NB4 (cell line): ENCODE results near the gene CLDN6.
A peak's percentile ranks its signal among the peaks of the same experiment; 100 is the strongest.

Experiments
- DNase-seq: peaks from one replicate; pipeline ENCODE4 v3.0.0; 2010; ENCODE audit warnings: low read depth
- H3K4me3 ChIP-seq: one replicate; pipeline ENCODE4 v1.5.1; 2011; ENCODE audit warnings: mild to moderate bottlenecking, low read depth, low read length, moderate library complexity
- CTCF ChIP-seq: IDR thresholded peaks from one replicate; pipeline ENCODE4 v1.5.1; 2012; ENCODE audit warnings: low read depth, low read length
- MAX ChIP-seq: IDR thresholded peaks from 2 replicates; pipeline ENCODE4 v1.6.1; 2011; ENCODE audit warnings: low read depth, low read length
- MYC ChIP-seq: IDR thresholded peaks from 2 replicates; pipeline ENCODE4 v1.6.1; 2011; ENCODE audit warnings: low read depth, low read length
- POLR2A ChIP-seq: IDR thresholded peaks from 2 replicates; pipeline ENCODE4 v1.6.1; 2011; ENCODE audit warnings: mild to moderate bottlenecking; ENCODE audit not compliant: insufficient read length; ENCODE audit errors: extremely low read depth

CLDN6 gene

GRCh38 chr16:3022208-3022683 is 4.3 kb upstream of the CLDN6 start:
- TF ChIP-seq MYC = no peak
- no peak for TF ChIP-seq MAX
- TF ChIP-seq POLR2A = no peak
- no peak for TF ChIP-seq CTCF
- DNase-seq = peak; percentile 86
- H3K4me3 ChIP-seq = peak overlapping the region; percentile 73

- DNase-seq = peak; percentile 86
- H3K4me3 ChIP-seq = peak overlapping the region; percentile 73
- peak; percentile 23 for TF ChIP-seq CTCF
- TF ChIP-seq MYC = no peak
These were observed 3.6 kb upstream of the CLDN6 start for GRCh38 chr16:3021449-3022207.

- H3K4me3 ChIP-seq = peak overlapping the region; percentile 73
- peak; percentile 69 for DNase-seq
- 0 out of 2 replicates have a peak, but pooled peaks have one; percentile 43 for TF ChIP-seq MAX
- no peak for TF ChIP-seq MYC
- TF ChIP-seq POLR2A = no peak
These were observed 2.8 kb upstream of the CLDN6 start for GRCh38 chr16:3020604-3021448.

- peak; percentile 85 for DNase-seq
- no peak for TF ChIP-seq MYC
- TF ChIP-seq CTCF = no peak
- peak; percentile 53 for TF ChIP-seq MAX
- TF ChIP-seq POLR2A = peak; percentile 87
- peak within 1 kb of the TSS; percentile 73 for H3K4me3 ChIP-seq
These were observed 2.2 kb upstream of the CLDN6 start, which contains the start of gene TNFRSF12A for GRCh38 chr16:3020247-3020603. TNFRSF12A (plus strand) TSS chr16:3020368; CDS start chr16:3020398, 30 bp downstream.

GRCh38 chr16:3019594-3020246 is 1.7 kb upstream of the CLDN6 start:
- DNase-seq = no peak
- TF ChIP-seq MYC (no peak), MAX (no peak), CTCF (no peak)
- peak overlapping the region; percentile 40 for H3K4me3 ChIP-seq
